Endodermal cell (in vitro differentiated cells): ENCODE data around the gene KRTAP3-3. TPM values are rescaled to one million over a fixed set of nuclear protein-coding genes. Genes with fewer than 3 reads are reported as not detected.

Source experiments
- DNase-seq: peaks from one replicate; pipeline ENCODE4 v3.0.0-alpha.2; 2017
- H3K27ac ChIP-seq: 2 replicates; pipeline ENCODE4 v1.5.1; 2013; ENCODE audit warnings: mild to moderate bottlenecking, low read depth, low read length, moderate library complexity
- H3K27me3 ChIP-seq: 2 replicates; pipeline ENCODE4 v1.6.1; 2013; ENCODE audit warnings: mild to moderate bottlenecking, low read length, moderate library complexity; ENCODE audit not compliant: insufficient read depth, control insufficient read depth, poor library complexity, severe bottlenecking
- H3K36me3 ChIP-seq: 2 replicates; pipeline ENCODE4 v1.7.0; 2013; ENCODE audit warnings: mild to moderate bottlenecking, low read length, moderate library complexity; ENCODE audit not compliant: control insufficient read depth, insufficient read depth
- H3K4me1 ChIP-seq: one replicate; pipeline ENCODE4 v1.7.0; 2013; ENCODE audit warnings: low read length; ENCODE audit not compliant: control insufficient read depth, insufficient read depth
- H3K4me3 ChIP-seq: 2 replicates; pipeline ENCODE4 v1.5.1; 2013; ENCODE audit warnings: mild to moderate bottlenecking, low read length, moderate library complexity
- H3K9ac ChIP-seq: 2 replicates; pipeline ENCODE4 v1.6.1; 2013; ENCODE audit warnings: mild to moderate bottlenecking, low read length, moderate library complexity; ENCODE audit not compliant: poor library complexity, severe bottlenecking; ENCODE audit errors: extremely low read depth
- H3K9me3 ChIP-seq: 2 replicates; pipeline ENCODE4 v1.6.1; 2013; ENCODE audit warnings: mild to moderate bottlenecking, low read length, moderate library complexity; ENCODE audit not compliant: control insufficient read depth
- H3K27ac Mint-ChIP-seq: 2 replicates; pipeline ENCODE4 v1.8.0; 2020; ENCODE audit warnings: mixed read lengths
- H3K27me3 Mint-ChIP-seq: 2 replicates; pipeline ENCODE4 v1.8.0; 2021; ENCODE audit warnings: mild to moderate bottlenecking, mixed read lengths; ENCODE audit not compliant: insufficient read depth
- H3K36me3 Mint-ChIP-seq: 2 replicates; pipeline ENCODE4 v1.8.0; 2020; ENCODE audit warnings: low read depth, mixed read lengths
- H3K4me1 Mint-ChIP-seq: 2 replicates; pipeline ENCODE4 v1.8.0; 2020; ENCODE audit warnings: mixed read lengths
- H3K4me3 Mint-ChIP-seq: 2 replicates; pipeline ENCODE4 v1.8.0; 2020; ENCODE audit warnings: mild to moderate bottlenecking, moderate library complexity, mixed read lengths
- H3K9me3 Mint-ChIP-seq: 2 replicates; pipeline ENCODE4 v1.8.0; 2020; ENCODE audit warnings: mild to moderate bottlenecking, mixed read lengths
- CTCF ChIP-seq: fragments of 200-600 bp; sonication (generic); conservative IDR thresholded peaks from 2 replicates; pipeline ENCODE4 v1.5.0; 2021; ENCODE audit warnings: antibody characterized with exemption, mild to moderate bottlenecking
- WGBS, 2 experiments: methylation state at CpG; one replicate each; pipeline versions ENCODE4 v1.1.5 to v1.1.7; 2013; ENCODE audit warnings: missing lambda C conversion rate in 2 of 2, mixed read lengths in 1 of 2; ENCODE audit not compliant: insufficient coverage in 1 of 2, insufficient read length in 1 of 2; 5-methylcytosine and 5-hydroxymethylcytosine counted together
- total RNA-seq, 2 donors: library from RNA; stranded (reverse); fragmentation: NEBNext Ultra II Directional in 1 of 2; extraction: Animal tissue kit (Norgen Biotek cat#: 25700) in 1 of 2; gene quantifications; 2 replicates in 1 of 2; 3 replicates in 1 of 2; pipeline ENCODE4 v1.2.1, GENCODE V29; 2021

The KRTAP3-3 gene
- total RNA-seq, 2 donors from 2014 or later = not detected

GRCh38 chr17:40984226-40984625 is 9.7 kb downstream of the KRTAP3-3 start, which contains the start of gene KRT40:
Gene KRT40 (minus strand): TSS chr17:40984326. CDS start chr17:40984273, 53 bp downstream.
- no peak for TF ChIP-seq CTCF
- Histone ChIP-seq H3K27ac (no peak within 1 kb of the TSS), H3K27me3 (no peaks in the 10 kb centered on the region), H3K9me3 (no peaks in the 10 kb centered on the region), H3K4me3 (no peak within 1 kb of the TSS), H3K4me1 (peaks cover 8% of the 10 kb centered on the region), H3K9ac (no peak within 1 kb of the TSS), H3K36me3 (no peaks in the 10 kb centered on the region)
- H3K27ac Mint-ChIP-seq = no peak within 1 kb of the TSS
- peaks cover 7% of the 10 kb centered on the region for H3K27me3 Mint-ChIP-seq
- H3K4me3 Mint-ChIP-seq = no peak within 1 kb of the TSS
- DNase-seq = no peak
- WGBS, 2 experiments = 85 to 88% methylated on average over 2 to 3 of the region's 3 CpGs
- no peaks in the 10 kb centered on the region for H3K9me3 Mint-ChIP-seq
- no peaks in the 10 kb centered on the region for H3K36me3 Mint-ChIP-seq
- H3K4me1 Mint-ChIP-seq = peaks cover 10% of the 10 kb centered on the region

- no peak for DNase-seq
- H3K27me3 ChIP-seq = peaks cover under 1% of the 10 kb centered on the region
- 96 to 100% methylated on average over 1 to 5 of the region's 5 CpGs for WGBS, 2 experiments
- Mint-ChIP-seq H3K27me3 (peaks cover 7% of the 10 kb centered on the region), H3K9me3 (no peaks in the 10 kb centered on the region), H3K36me3 (no peaks in the 10 kb centered on the region), H3K4me1 (peaks cover 10% of the 10 kb centered on the region), H3K4me3 (no peak overlapping the region), H3K27ac (no peak overlapping the region)
- H3K4me3 ChIP-seq = no peak overlapping the region
- no peaks in the 10 kb centered on the region for H3K9me3 ChIP-seq
- TF ChIP-seq CTCF = no peak
- no peak overlapping the region for H3K27ac ChIP-seq
- H3K36me3 ChIP-seq = no peaks in the 10 kb centered on the region
- H3K4me1 ChIP-seq = peaks cover 8% of the 10 kb centered on the region
- H3K9ac ChIP-seq = no peak overlapping the region
Measured at GRCh38 chr17:40981115-40981514, 12.8 kb downstream of the KRTAP3-3 start.

GRCh38 chr17:40980596-40980995 is 13.4 kb downstream of the KRTAP3-3 start:
- 83 to 84% methylated on average over 8 of the region's 8 CpGs for WGBS, 2 experiments
- peaks cover 10% of the 10 kb centered on the region for H3K4me1 Mint-ChIP-seq
- H3K36me3 ChIP-seq = no peaks in the 10 kb centered on the region
- H3K27me3 Mint-ChIP-seq = peaks cover 7% of the 10 kb centered on the region
- no peak for DNase-seq
- H3K4me1 ChIP-seq = peaks cover 8% of the 10 kb centered on the region
- no peak overlapping the region for H3K4me3 Mint-ChIP-seq
- no peak for TF ChIP-seq CTCF
- no peaks in the 10 kb centered on the region for H3K36me3 Mint-ChIP-seq
- no peak overlapping the region for H3K27ac ChIP-seq
- no peak overlapping the region for H3K9ac ChIP-seq
- no peaks in the 10 kb centered on the region for H3K9me3 Mint-ChIP-seq
- no peak overlapping the region for H3K4me3 ChIP-seq
- H3K9me3 ChIP-seq = no peaks in the 10 kb centered on the region
- no peak overlapping the region for H3K27ac Mint-ChIP-seq
- peaks cover 5% of the 10 kb centered on the region for H3K27me3 ChIP-seq
